Right lobe of liver (tissue), 4 donors: Measurements from ENCODE around the gene POLR2F.

Source experiments
- POLR2A ChIP-seq: fragments of 450-650 bp; IDR thresholded peaks from one replicate; pipeline ENCODE4 v1.6.1; 2017; ENCODE audit warnings: antibody characterized with exemption, mild to moderate bottlenecking
- TF ChIP-seq, protein P1 (sequence below), 4 donors: fragments of 200-600 bp in 3 of 4; fragments of 450-650 bp in 1 of 4; IDR thresholded peaks; one replicate each; pipeline versions ENCODE4 v1.5.1 to v1.8.0; 2016 to 2022; ENCODE audit warnings: antibody characterized with exemption in 4 of 4, mild to moderate bottlenecking in 2 of 4
- donor health status: DM: no; HTN: no; CAD: no.
- donor health status: DM: no; HTN: no; CAD: no.
- donor health status: DM: no; HTN: yes; CAD: no.

DNA sequence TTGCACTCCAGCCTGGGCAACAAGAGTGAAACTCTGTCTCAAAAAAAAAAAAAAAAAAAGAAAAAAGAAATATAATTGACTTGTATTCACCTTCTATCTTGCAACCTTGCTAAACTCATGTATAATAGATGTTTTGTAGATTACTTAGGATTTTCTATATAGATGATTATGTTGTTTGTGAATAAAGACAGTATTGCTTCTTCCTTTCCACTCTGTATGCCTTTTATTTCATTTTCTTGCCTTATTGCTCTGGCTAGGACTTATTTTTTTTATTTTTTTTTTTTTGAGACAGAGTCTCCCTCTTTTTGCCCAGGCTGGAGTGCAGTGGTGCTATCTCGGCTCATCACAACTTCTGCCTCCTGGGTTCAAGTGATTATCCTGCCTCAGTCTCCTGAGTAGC is 60.6 kb downstream of the POLR2F start:
- TF ChIP-seq, protein P1, sequence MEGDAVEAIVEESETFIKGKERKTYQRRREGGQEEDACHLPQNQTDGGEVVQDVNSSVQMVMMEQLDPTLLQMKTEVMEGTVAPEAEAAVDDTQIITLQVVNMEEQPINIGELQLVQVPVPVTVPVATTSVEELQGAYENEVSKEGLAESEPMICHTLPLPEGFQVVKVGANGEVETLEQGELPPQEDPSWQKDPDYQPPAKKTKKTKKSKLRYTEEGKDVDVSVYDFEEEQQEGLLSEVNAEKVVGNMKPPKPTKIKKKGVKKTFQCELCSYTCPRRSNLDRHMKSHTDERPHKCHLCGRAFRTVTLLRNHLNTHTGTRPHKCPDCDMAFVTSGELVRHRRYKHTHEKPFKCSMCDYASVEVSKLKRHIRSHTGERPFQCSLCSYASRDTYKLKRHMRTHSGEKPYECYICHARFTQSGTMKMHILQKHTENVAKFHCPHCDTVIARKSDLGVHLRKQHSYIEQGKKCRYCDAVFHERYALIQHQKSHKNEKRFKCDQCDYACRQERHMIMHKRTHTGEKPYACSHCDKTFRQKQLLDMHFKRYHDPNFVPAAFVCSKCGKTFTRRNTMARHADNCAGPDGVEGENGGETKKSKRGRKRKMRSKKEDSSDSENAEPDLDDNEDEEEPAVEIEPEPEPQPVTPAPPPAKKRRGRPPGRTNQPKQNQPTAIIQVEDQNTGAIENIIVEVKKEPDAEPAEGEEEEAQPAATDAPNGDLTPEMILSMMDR (IDR thresholded peaks at IDR 0.05) = no peak
- TF ChIP-seq POLR2A = no peak
